T-cell (primary cell): ENCODE results near the gene ADGRB3. TPM values are rescaled to one million over a fixed set of nuclear protein-coding genes. Genes with fewer than 3 reads are reported as not detected.

Experiments
- ATAC-seq, 4 experiments: fragments of 200-7000 bp in 3 of 4; fragments of 150-1000 bp in 1 of 4; cut with Tn5 transposase; replicated peaks in 1 of 4; 1 replicate in 3 of 4; 2 replicates in 1 of 4; pipeline ENCODE4 v1.10.0; 2021; ENCODE audit warnings: moderate library complexity in 3 of 4, mild to moderate bottlenecking in 2 of 4, moderate number of reproducible peaks in 1 of 4
- CTCF ChIA-PET, 2 donors: fragments of 300-600 bp; sonication (Branson Sonifier 250); formaldehyde crosslinking; loops; one replicate each; lab custom pipeline; 2022; ENCODE audit warnings: antibody characterized with exemption in 2 of 2; lab: Charles Lee
- POLR2A ChIA-PET, 2 donors: fragments of 300-600 bp; sonication (Branson Sonifier 250); formaldehyde crosslinking; loops; one replicate each; lab custom pipeline; 2022; ENCODE audit warnings: antibody characterized with exemption in 2 of 2; lab: Charles Lee
- DNase-seq, 35 experiments: peaks; one replicate each; pipeline versions ENCODE4 v3.0.0 to v3.0.0-alpha.2; 2013 to 2023
- H3K27ac ChIP-seq: one replicate; pipeline ENCODE4 v1.5.1; 2013; ENCODE audit warnings: low read length
- H3K27me3 ChIP-seq, 2 experiments: replicated peaks in 1 of 2; 1 replicate in 1 of 2; 2 replicates in 1 of 2; pipeline versions ENCODE4 v1.6.1 to v1.7.0; 2013; ENCODE audit warnings: low read length in 1 of 2, mixed read lengths in 1 of 2; ENCODE audit not compliant: control insufficient read depth in 2 of 2, insufficient read depth in 2 of 2; ENCODE audit errors: extremely low read depth in 1 of 2
- H3K36me3 ChIP-seq, 2 donors: 1 replicate in 1 of 2; 2 replicates in 1 of 2; pipeline versions ENCODE4 v1.6.1 to v1.7.0; 2013; ENCODE audit warnings: low read length in 1 of 2; ENCODE audit not compliant: control insufficient read depth in 2 of 2, insufficient read depth in 1 of 2; ENCODE audit errors: extremely low read depth in 1 of 2
- H3K4me1 ChIP-seq, 2 experiments: 1 replicate in 1 of 2; 2 replicates in 1 of 2; pipeline versions ENCODE4 v1.6.1 to v1.7.0; 2013; ENCODE audit warnings: low read length in 2 of 2, mixed read lengths in 1 of 2; ENCODE audit not compliant: insufficient read depth in 2 of 2, control insufficient read depth in 1 of 2; ENCODE audit errors: extremely low read depth in 1 of 2
- H3K4me3 ChIP-seq, 2 donors: 1 replicate in 1 of 2; 2 replicates in 1 of 2; pipeline versions ENCODE4 v1.5.1 to v1.7.0; 2013; ENCODE audit warnings: mild to moderate bottlenecking in 2 of 2, low read length in 1 of 2, moderate library complexity in 1 of 2; ENCODE audit not compliant: control insufficient read depth in 1 of 2; ENCODE audit errors: extremely low read depth in 1 of 2
- H3K9me3 ChIP-seq: 2 replicates; pipeline ENCODE4 v1.7.0; 2013
- H3K27ac Mint-ChIP-seq, 2 donors: one replicate each; pipeline ENCODE4 v1.8.0; 2020 to 2021; ENCODE audit warnings: mild to moderate bottlenecking in 2 of 2, mixed read lengths in 2 of 2
- H3K27me3 Mint-ChIP-seq, 2 donors: one replicate each; pipeline ENCODE4 v1.8.0; 2021 to 2022; ENCODE audit warnings: mixed read lengths in 2 of 2
- H3K36me3 Mint-ChIP-seq: one replicate; pipeline ENCODE4 v1.8.0; 2021; ENCODE audit warnings: mixed read lengths
- H3K4me1 Mint-ChIP-seq, 3 donors: one replicate each; pipeline ENCODE4 v1.8.0; 2020 to 2022; ENCODE audit warnings: mixed read lengths in 3 of 3, mild to moderate bottlenecking in 1 of 3
- H3K4me3 Mint-ChIP-seq, 3 donors: one replicate each; pipeline ENCODE4 v1.8.0; 2020 to 2022; ENCODE audit warnings: mild to moderate bottlenecking in 3 of 3, mixed read lengths in 3 of 3, moderate library complexity in 3 of 3
- H3K9me3 Mint-ChIP-seq, 3 donors: one replicate each; pipeline ENCODE4 v1.8.0; 2020 to 2022; ENCODE audit warnings: mixed read lengths in 3 of 3
- WGBS: methylation state at CpG from one replicate; pipeline ENCODE4 v1.1.5; 2013; ENCODE audit warnings: missing lambda C conversion rate; ENCODE audit not compliant: insufficient coverage; 5-methylcytosine and 5-hydroxymethylcytosine counted together
- total RNA-seq, 35 experiments: library from RNA in 6 of 35; stranded (reverse) in 6 of 35; fragments of 120-200 nt in 1 of 35; gene quantifications; one replicate each; pipeline versions ENCODE4 v1.2.1 to v1.2.4 and lab custom pipeline; 2013 to 2026

Gene ADGRB3
- total RNA-seq, 5 donors from 2014 or later (not counting 1 experiment from before 2014, with no cell fraction given): not detected

- Histone ChIP-seq H3K9me3 (no peaks in the 10 kb centered on the region), H3K4me3 (no peak overlapping the region), H3K27ac (no peak overlapping the region), H3K36me3 (no peaks in the 10 kb centered on the region), H3K4me1 (no peaks in the 10 kb centered on the region), H3K27me3 (no peaks in the 10 kb centered on the region)
- Mint-ChIP-seq H3K36me3 (no peaks in the 10 kb centered on the region), H3K9me3 (peaks cover 5 to 8% (median 6%) of the 10 kb centered on the region in 3 donors), H3K27me3 (no peaks in the 10 kb centered on the region), H3K4me3 (no peak overlapping the region), H3K27ac (no peak overlapping the region), H3K4me1 (no peaks in the 10 kb centered on the region)
- no CpG with 5 or more reads among the region's 1 CpG for WGBS
- DNase-seq: no peak
- ATAC-seq: no peak
- POLR2A ChIA-PET: no interaction called here
- CTCF ChIA-PET: no interaction called here
Observed at GRCh38 chr6:69090132-69090531, 455.1 kb downstream of the ADGRB3 start.

- no peaks in the 10 kb centered on the region for H3K36me3 Mint-ChIP-seq
- POLR2A ChIA-PET: no interaction called here
- Histone ChIP-seq H3K4me3 (no peak overlapping the region), H3K27ac (no peak overlapping the region), H3K36me3 (no peaks in the 10 kb centered on the region), H3K4me1 (no peaks in the 10 kb centered on the region), H3K27me3 (no peaks in the 10 kb centered on the region), H3K9me3 (no peaks in the 10 kb centered on the region)
- no CpG with 5 or more reads among the region's 1 CpG for WGBS
- H3K27me3 Mint-ChIP-seq: no peaks in the 10 kb centered on the region
- no peaks in the 10 kb centered on the region for H3K4me1 Mint-ChIP-seq
- H3K4me3 Mint-ChIP-seq: no peak overlapping the region
- H3K27ac Mint-ChIP-seq: no peak overlapping the region
- CTCF ChIA-PET: no interaction called here
- DNase-seq (no peak), ATAC-seq (no peak)
- H3K9me3 Mint-ChIP-seq: peaks cover 2 to 11% (median 8%) of the 10 kb centered on the region in 3 donors
Observed at GRCh38 chr6:69096681-69097080, 461.6 kb downstream of the ADGRB3 start.

- H3K27me3 ChIP-seq: no peaks in the 10 kb centered on the region
- no peak overlapping the region for H3K27ac ChIP-seq
- Mint-ChIP-seq H3K4me1 (no peaks in the 10 kb centered on the region), H3K27me3 (no peaks in the 10 kb centered on the region), H3K4me3 (no peak overlapping the region), H3K9me3 (peaks cover 0 to 4% (median 0%) of the 10 kb centered on the region in 3 donors), H3K36me3 (no peaks in the 10 kb centered on the region), H3K27ac (no peak overlapping the region)
- ChIA-PET POLR2A (no interaction called here), CTCF (no interaction called here)
- DNase-seq (no peak), ATAC-seq (no peak)
- H3K9me3 ChIP-seq: no peaks in the 10 kb centered on the region
- H3K36me3 ChIP-seq: no peaks in the 10 kb centered on the region
- no peaks in the 10 kb centered on the region for H3K4me1 ChIP-seq
- no peak overlapping the region for H3K4me3 ChIP-seq
Observed at GRCh38 chr6:69097948-69098347, 462.9 kb downstream of the ADGRB3 start.

- Mint-ChIP-seq H3K9me3 (peaks cover 0 to 4% (median 0%) of the 10 kb centered on the region in 3 donors), H3K27ac (no peak overlapping the region), H3K4me3 (no peak overlapping the region), H3K27me3 (no peaks in the 10 kb centered on the region), H3K4me1 (no peaks in the 10 kb centered on the region), H3K36me3 (no peaks in the 10 kb centered on the region)
- Histone ChIP-seq H3K27me3 (no peaks in the 10 kb centered on the region), H3K9me3 (no peaks in the 10 kb centered on the region), H3K4me1 (no peaks in the 10 kb centered on the region), H3K27ac (no peak overlapping the region), H3K4me3 (no peak overlapping the region), H3K36me3 (no peaks in the 10 kb centered on the region)
- ATAC-seq: no peak
- POLR2A ChIA-PET: no interaction called here
- no peak for DNase-seq
- CTCF ChIA-PET: no interaction called here
Observed at GRCh38 chr6:69098910-69099309, 463.8 kb downstream of the ADGRB3 start.

GRCh38 chr6:69100772-69101171, 465.7 kb downstream of the ADGRB3 start:
- H3K27me3 ChIP-seq: no peaks in the 10 kb centered on the region
- Mint-ChIP-seq H3K9me3 (peaks cover 0 to 13% (median 0%) of the 10 kb centered on the region in 3 donors), H3K27ac (no peak overlapping the region), H3K4me1 (no peaks in the 10 kb centered on the region), H3K4me3 (no peak overlapping the region), H3K27me3 (no peaks in the 10 kb centered on the region), H3K36me3 (no peaks in the 10 kb centered on the region)
- POLR2A ChIA-PET: no interaction called here
- no peaks in the 10 kb centered on the region for H3K4me1 ChIP-seq
- ATAC-seq (no peak), DNase-seq (no peak)
- H3K36me3 ChIP-seq: no peaks in the 10 kb centered on the region
- no CpG with 5 or more reads among the region's 3 CpGs for WGBS
- no peaks in the 10 kb centered on the region for H3K9me3 ChIP-seq
- no peak overlapping the region for H3K4me3 ChIP-seq
- H3K27ac ChIP-seq: no peak overlapping the region
- CTCF ChIA-PET: no interaction called here

GRCh38 chr6:69102416-69102815, 467.3 kb downstream of the ADGRB3 start:
- ATAC-seq: no peak
- H3K27me3 ChIP-seq: no peaks in the 10 kb centered on the region
- WGBS: 77% methylated on average over 2 of the region's 2 CpGs

GRCh38 chr6:69105288-69105687, 470.2 kb downstream of the ADGRB3 start:
- Mint-ChIP-seq H3K27me3 (no peaks in the 10 kb centered on the region), H3K4me1 (no peaks in the 10 kb centered on the region), H3K36me3 (no peaks in the 10 kb centered on the region), H3K27ac (no peak overlapping the region), H3K4me3 (no peak overlapping the region), H3K9me3 (peaks cover 0 to 15% (median 2%) of the 10 kb centered on the region in 3 donors)
- ChIA-PET POLR2A (no interaction called here), CTCF (no interaction called here)
- no peak overlapping the region for H3K4me3 ChIP-seq
- WGBS: 17% methylated on average over 2 of the region's 3 CpGs
- DNase-seq (no peak), ATAC-seq (no peak)
- no peaks in the 10 kb centered on the region for H3K4me1 ChIP-seq
- H3K27ac ChIP-seq: no peak overlapping the region
- no peaks in the 10 kb centered on the region for H3K36me3 ChIP-seq
- no peaks in the 10 kb centered on the region for H3K27me3 ChIP-seq
- H3K9me3 ChIP-seq: no peaks in the 10 kb centered on the region

More at GRCh38 chr6:69102416-69102815, 467.3 kb downstream of the ADGRB3 start:
- Mint-ChIP-seq H3K27me3 (no peaks in the 10 kb centered on the region), H3K4me3 (no peak overlapping the region), H3K4me1 (no peaks in the 10 kb centered on the region), H3K9me3 (peaks cover 0 to 13% (median 2%) of the 10 kb centered on the region in 3 donors), H3K36me3 (no peaks in the 10 kb centered on the region), H3K27ac (no peak overlapping the region)
- Histone ChIP-seq H3K27ac (no peak overlapping the region), H3K4me3 (no peak overlapping the region), H3K36me3 (no peaks in the 10 kb centered on the region), H3K9me3 (no peaks in the 10 kb centered on the region), H3K4me1 (no peaks in the 10 kb centered on the region)
- ChIA-PET CTCF (no interaction called here), POLR2A (no interaction called here)
- no peak for DNase-seq
